AG09309 (cell line): ENCODE results near the gene EPHB1.
"Not testable (repeated sequence)": the region's sequence is repeated elsewhere in the genome, so short reads cannot be mapped to it uniquely, and the experiment has no call there.

Experiments used
- DNase-seq: peaks from one replicate; pipeline ENCODE4 v3.0.0-alpha.2; 2010; ENCODE audit warnings: low read depth
- H3K4me3 ChIP-seq: 2 replicates; pipeline ENCODE4 v1.5.1; 2011; ENCODE audit warnings: mild to moderate bottlenecking, low read depth, low read length, moderate library complexity; ENCODE audit not compliant: control insufficient read depth
- TF ChIP-seq, protein P1 (sequence below): IDR thresholded peaks from 2 replicates; pipeline ENCODE4 v1.5.1; 2011; ENCODE audit warnings: mild to moderate bottlenecking, low read depth, low read length, inconsistent platforms; ENCODE audit not compliant: insufficient read depth, control insufficient read depth; ENCODE audit errors: missing control alignments

The EPHB1 gene

DNA sequence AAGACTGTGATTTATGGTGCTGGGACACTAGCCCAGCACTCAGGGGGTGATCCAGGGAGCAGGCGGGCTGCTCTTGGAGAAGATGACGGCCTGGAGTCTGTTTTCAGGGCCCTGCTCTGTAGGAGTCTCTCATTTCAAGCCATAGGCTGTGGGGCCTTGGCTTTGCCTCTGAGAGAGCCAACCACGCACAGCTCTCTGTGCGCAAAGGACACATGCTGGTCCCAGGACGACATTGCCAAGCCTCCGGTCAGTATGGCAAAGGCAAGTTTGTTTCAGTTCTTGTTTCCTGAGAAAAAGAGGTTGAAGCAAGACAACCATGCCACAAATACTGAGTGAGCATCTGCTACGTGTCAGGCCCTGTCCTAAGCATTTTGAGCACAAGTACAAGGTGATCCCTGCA lies 197.1 kb downstream of the EPHB1 start:
- H3K4me3 ChIP-seq: no peak overlapping the region
- TF ChIP-seq, protein P1, sequence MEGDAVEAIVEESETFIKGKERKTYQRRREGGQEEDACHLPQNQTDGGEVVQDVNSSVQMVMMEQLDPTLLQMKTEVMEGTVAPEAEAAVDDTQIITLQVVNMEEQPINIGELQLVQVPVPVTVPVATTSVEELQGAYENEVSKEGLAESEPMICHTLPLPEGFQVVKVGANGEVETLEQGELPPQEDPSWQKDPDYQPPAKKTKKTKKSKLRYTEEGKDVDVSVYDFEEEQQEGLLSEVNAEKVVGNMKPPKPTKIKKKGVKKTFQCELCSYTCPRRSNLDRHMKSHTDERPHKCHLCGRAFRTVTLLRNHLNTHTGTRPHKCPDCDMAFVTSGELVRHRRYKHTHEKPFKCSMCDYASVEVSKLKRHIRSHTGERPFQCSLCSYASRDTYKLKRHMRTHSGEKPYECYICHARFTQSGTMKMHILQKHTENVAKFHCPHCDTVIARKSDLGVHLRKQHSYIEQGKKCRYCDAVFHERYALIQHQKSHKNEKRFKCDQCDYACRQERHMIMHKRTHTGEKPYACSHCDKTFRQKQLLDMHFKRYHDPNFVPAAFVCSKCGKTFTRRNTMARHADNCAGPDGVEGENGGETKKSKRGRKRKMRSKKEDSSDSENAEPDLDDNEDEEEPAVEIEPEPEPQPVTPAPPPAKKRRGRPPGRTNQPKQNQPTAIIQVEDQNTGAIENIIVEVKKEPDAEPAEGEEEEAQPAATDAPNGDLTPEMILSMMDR: no peak
- no peak for DNase-seq

DNA sequence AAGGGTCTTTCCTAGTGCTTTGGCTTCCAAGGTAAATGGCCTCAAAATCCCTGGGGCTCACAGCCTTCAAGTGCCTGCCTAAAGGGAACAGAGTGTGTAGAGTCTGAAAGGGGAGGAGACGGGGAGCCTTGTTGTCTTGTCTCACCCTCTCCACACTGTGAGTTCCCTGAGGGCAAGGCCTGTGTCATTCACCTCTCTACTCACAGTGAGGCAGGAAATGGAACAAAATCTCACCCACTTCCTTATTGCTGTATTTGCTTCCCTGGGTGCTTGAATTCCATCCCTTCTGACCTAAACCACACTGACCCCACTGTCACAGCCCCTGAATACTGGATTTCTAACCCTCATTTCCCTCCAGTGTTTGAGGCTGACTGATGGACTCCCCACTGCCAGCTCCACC lies 197.5 kb downstream of the EPHB1 start:
- TF ChIP-seq, protein P1: no peak
- DNase-seq: no peak
- H3K4me3 ChIP-seq: no peak overlapping the region

DNA sequence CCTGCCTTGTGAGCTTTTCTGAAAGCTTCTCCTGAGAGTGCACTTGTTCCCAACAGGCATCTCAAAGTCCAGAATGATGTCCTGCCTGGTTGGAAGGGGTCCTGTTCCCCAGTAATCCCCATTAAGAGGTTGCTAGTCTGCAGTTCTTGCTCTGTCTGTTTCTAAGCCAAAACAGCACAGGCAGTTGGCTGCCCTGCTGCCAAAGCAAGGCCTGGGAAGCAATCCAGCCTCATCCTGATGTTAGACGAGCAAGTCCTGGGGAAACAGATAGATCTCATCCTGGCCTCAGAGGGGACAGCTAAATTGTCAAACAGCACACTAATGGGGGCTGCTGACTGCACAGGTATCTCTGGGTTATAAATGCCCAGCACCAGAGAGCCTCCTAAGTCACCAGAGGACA lies 198.0 kb downstream of the EPHB1 start:
- TF ChIP-seq, protein P1: no peak
- DNase-seq: no peak
- H3K4me3 ChIP-seq: no peak overlapping the region

DNA sequence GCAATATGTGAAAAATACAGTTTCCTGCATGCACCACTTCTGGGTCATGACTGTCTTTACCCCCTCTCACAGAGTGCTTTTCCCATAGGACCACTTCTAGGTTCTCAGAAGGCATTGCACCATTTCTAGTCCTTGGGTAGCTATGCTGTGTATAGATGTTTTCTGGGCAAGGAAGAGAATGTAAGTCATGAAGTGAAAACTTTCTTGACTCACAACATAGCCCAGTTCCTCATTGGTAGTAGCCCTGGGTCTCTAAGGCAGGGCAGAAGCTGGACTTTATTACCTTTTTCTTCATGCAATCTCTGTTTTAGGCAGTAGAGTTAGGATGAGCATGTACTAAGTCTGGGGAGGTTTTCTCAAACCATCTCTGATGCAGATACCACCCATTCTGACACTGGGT lies 203.1 kb downstream of the EPHB1 start:
- H3K4me3 ChIP-seq: no peak overlapping the region
- TF ChIP-seq, protein P1: no peak
- no peak for DNase-seq

DNA sequence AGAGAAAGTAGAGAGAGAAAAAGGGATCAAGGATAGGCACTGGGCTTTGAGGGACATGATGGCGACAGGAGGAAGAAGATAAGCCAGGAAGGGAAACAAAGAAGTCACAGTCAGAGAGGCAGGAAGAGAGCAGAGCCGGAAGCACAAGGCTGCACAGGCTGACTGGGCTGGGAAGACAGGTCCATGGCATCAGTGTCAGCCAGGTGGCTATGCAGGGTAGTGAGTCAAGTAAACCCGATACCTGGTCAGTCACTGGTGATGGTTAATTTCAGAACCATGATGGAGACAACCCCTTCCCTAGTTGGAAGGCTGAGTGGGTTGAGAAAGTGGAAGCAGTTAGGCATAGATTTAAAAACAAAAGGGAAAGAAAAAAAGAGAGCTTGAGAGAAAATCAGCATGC lies 203.8 kb downstream of the EPHB1 start:
- H3K4me3 ChIP-seq: no peak overlapping the region
- DNase-seq: no peak
- TF ChIP-seq, protein P1: no peak

DNA sequence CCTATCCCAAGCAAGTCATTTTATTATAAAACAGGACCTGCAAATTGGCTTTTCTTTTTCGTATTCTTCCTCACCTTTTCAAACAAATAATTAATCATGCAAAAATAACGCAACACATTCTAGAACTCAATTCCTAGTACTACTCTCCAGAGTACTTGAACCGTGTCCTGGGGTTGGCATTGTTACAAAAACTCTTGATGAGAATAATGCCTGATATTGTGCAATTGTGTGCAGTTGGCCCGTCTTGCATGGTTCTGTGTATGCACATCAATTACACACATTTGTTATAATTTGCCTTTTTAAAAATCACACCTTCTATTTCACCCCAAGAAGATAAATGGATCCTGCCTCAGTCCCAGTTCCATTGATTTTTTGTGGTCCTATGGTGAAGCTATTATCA lies 205.4 kb downstream of the EPHB1 start:
- TF ChIP-seq, protein P1: no peak
- no peak overlapping the region for H3K4me3 ChIP-seq
- DNase-seq: no peak

DNA sequence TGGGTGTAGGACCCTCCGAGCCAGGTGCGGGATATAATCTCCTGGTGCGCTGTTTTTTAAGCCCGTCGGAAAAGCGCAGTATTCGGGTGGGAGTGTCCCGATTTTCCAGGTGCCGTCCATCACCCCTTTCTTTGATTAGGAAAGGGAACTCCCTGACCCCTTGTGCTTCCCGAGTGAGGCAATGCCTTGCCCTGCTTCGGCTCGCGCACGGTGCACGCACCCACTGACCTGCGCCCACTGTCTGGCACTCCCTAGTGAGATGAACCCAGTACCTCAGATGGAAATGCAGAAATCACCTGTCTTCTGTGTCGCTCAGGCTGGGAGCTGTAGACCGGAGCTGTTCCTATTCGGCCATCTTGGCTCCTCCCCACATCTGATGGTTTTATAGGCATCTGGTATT lies 210.6 kb downstream of the EPHB1 start:
- not testable (repeated sequence) for DNase-seq, H3K4me3 ChIP-seq

DNA sequence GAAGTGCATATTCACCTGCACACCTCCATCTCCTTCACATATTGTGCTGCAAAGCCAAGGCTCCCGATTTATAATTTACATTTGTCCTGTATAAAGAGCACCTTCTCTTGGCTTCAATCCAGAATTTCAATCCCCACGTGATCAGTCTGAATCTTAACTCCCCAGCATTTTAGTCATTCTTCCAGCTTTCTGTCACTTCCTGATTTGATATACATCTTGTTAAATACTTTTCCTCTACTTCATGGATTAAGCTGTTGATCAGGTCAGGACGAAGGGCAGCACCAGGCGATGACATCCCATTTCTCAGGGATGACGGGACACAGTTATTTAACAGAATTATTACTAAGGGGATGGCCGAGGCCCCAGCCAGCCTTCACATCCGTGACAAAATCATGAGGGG lies 212.5 kb downstream of the EPHB1 start:
- H3K4me3 ChIP-seq: no peak overlapping the region
- no peak for DNase-seq
- TF ChIP-seq, protein P1: no peak
